Nephron (organoid): ENCODE data around the gene FAN1.

Source experiments
- H3K27ac Mint-ChIP-seq, 3 experiments: 2 replicates each; pipeline ENCODE4 v1.8.0; 2020; ENCODE audit warnings: mixed read lengths in 3 of 3, mild to moderate bottlenecking in 2 of 3, moderate library complexity in 1 of 3
- H3K27me3 Mint-ChIP-seq: 2 replicates; pipeline ENCODE4 v1.8.0; 2021; ENCODE audit warnings: low read depth, mild to moderate bottlenecking, moderate library complexity, mixed read lengths
- H3K36me3 Mint-ChIP-seq: 2 replicates; pipeline ENCODE4 v1.8.0; 2020; ENCODE audit warnings: low read depth, mixed read lengths
- H3K4me1 Mint-ChIP-seq: 2 replicates; pipeline ENCODE4 v1.8.0; 2020; ENCODE audit warnings: mixed read lengths
- H3K4me3 Mint-ChIP-seq, 3 experiments: 2 replicates each; pipeline ENCODE4 v1.8.0; 2020; ENCODE audit warnings: mild to moderate bottlenecking in 3 of 3, mixed read lengths in 3 of 3, moderate library complexity in 2 of 3
- H3K9me3 Mint-ChIP-seq: 2 replicates; pipeline ENCODE4 v1.8.0; 2020; ENCODE audit warnings: mixed read lengths
- TF ChIP-seq, protein P1 (sequence below), 3 experiments: fragments of 200-600 bp; sonication (generic); IDR thresholded peaks; one replicate each; pipeline ENCODE4 v1.5.0; 2021; ENCODE audit warnings: antibody characterized with exemption in 3 of 3; ENCODE audit not compliant: unreplicated experiment in 3 of 3

Gene FAN1

DNA sequence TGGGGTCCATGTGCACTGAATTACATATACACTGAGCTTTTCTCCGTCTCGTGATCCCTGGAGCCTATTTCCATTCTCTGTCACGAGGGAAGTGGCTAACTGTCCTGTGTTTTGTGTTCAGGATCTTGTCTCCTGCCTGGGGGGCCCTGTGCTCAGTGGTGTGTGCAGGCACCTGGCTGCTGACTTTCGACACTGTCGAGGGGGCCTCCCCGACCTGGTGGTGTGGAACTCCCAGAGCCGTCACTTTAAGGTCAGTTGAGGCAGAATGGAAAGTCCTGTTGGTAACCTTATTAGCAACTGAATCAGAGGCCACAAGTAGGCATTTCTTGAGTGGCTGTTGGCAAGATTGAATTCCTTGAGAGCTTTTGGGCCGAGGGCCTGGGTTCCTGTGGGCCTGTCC is 26.7 kb downstream of the FAN1 start:
- H3K9me3 Mint-ChIP-seq, result no peaks in the 10 kb centered on the region

DNA sequence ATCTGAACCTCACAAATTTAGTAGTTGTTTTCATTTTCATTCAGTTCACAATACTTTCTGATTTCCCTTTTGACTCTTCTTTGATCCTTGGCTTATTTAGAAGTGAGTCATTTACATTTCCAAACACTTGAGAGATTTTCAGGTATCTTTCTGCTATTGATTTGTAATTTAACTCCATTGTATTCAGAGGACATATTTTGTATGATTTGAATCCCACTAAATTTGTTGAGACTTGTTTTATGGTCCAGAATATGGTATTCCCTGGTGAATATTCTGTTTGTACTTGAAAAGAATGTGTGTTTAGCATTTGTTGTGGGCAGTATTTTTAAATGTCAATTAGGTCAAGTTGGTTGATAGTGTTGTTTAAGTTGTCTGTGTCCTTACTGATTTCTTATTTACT is 29.6 kb downstream of the FAN1 start:
- H3K9me3 Mint-ChIP-seq, result no peaks in the 10 kb centered on the region
- H3K27me3 Mint-ChIP-seq, result no peaks in the 10 kb centered on the region
- TF ChIP-seq, protein P1, sequence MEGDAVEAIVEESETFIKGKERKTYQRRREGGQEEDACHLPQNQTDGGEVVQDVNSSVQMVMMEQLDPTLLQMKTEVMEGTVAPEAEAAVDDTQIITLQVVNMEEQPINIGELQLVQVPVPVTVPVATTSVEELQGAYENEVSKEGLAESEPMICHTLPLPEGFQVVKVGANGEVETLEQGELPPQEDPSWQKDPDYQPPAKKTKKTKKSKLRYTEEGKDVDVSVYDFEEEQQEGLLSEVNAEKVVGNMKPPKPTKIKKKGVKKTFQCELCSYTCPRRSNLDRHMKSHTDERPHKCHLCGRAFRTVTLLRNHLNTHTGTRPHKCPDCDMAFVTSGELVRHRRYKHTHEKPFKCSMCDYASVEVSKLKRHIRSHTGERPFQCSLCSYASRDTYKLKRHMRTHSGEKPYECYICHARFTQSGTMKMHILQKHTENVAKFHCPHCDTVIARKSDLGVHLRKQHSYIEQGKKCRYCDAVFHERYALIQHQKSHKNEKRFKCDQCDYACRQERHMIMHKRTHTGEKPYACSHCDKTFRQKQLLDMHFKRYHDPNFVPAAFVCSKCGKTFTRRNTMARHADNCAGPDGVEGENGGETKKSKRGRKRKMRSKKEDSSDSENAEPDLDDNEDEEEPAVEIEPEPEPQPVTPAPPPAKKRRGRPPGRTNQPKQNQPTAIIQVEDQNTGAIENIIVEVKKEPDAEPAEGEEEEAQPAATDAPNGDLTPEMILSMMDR (IDR thresholded peaks at IDR 0.05; ENCODE audit: unreplicated experiment in 3 of 3), result no peak
- H3K4me1 Mint-ChIP-seq, result no peaks in the 10 kb centered on the region
- H3K27ac Mint-ChIP-seq, result no peak overlapping the region
- no peak overlapping the region for H3K4me3 Mint-ChIP-seq
- H3K36me3 Mint-ChIP-seq, result peaks cover 71% of the 10 kb centered on the region

More for the DNA sequence above, 26.7 kb downstream of the FAN1 start:
- peaks cover 8% of the 10 kb centered on the region for H3K4me1 Mint-ChIP-seq
- H3K36me3 Mint-ChIP-seq, result peaks cover 69% of the 10 kb centered on the region
- TF ChIP-seq, protein P1 (IDR thresholded peaks at IDR 0.05; ENCODE audit: unreplicated experiment in 3 of 3), result no peak
- H3K27me3 Mint-ChIP-seq, result no peaks in the 10 kb centered on the region
- H3K4me3 Mint-ChIP-seq, result no peak overlapping the region
- H3K27ac Mint-ChIP-seq, result no peak overlapping the region

GRCh38 chr15:30939161-30939560 is 35.4 kb downstream of the FAN1 start:
- TF ChIP-seq, protein P1 (IDR thresholded peaks at IDR 0.05; ENCODE audit: unreplicated experiment in 3 of 3), result no peak
- no peaks in the 10 kb centered on the region for H3K4me1 Mint-ChIP-seq
- H3K36me3 Mint-ChIP-seq, result peaks cover 75% of the 10 kb centered on the region
- H3K4me3 Mint-ChIP-seq, result no peak overlapping the region
- H3K27me3 Mint-ChIP-seq, result no peaks in the 10 kb centered on the region
- H3K9me3 Mint-ChIP-seq, result no peaks in the 10 kb centered on the region
- no peak overlapping the region for H3K27ac Mint-ChIP-seq

- H3K27me3 Mint-ChIP-seq, result no peaks in the 10 kb centered on the region
Observed at GRCh38 chr15:30940359-30940758, 36.6 kb downstream of the FAN1 start.

GRCh38 chr15:30941520-30941919 is 37.8 kb downstream of the FAN1 start:
- TF ChIP-seq, protein P1 (IDR thresholded peaks at IDR 0.05; ENCODE audit: unreplicated experiment in 3 of 3), result no peak
- Mint-ChIP-seq H3K27ac (no peak overlapping the region), H3K27me3 (no peaks in the 10 kb centered on the region), H3K4me1 (no peaks in the 10 kb centered on the region), H3K36me3 (peaks cover 80% of the 10 kb centered on the region), H3K9me3 (no peaks in the 10 kb centered on the region), H3K4me3 (no peak overlapping the region)

More at GRCh38 chr15:30940359-30940758, 36.6 kb downstream of the FAN1 start:
- Mint-ChIP-seq H3K4me1 (no peaks in the 10 kb centered on the region), H3K27ac (no peak overlapping the region), H3K4me3 (no peak overlapping the region), H3K36me3 (peaks cover 77% of the 10 kb centered on the region), H3K9me3 (no peaks in the 10 kb centered on the region)
- TF ChIP-seq, protein P1 (IDR thresholded peaks at IDR 0.05; ENCODE audit: unreplicated experiment in 3 of 3), result no peak

DNA sequence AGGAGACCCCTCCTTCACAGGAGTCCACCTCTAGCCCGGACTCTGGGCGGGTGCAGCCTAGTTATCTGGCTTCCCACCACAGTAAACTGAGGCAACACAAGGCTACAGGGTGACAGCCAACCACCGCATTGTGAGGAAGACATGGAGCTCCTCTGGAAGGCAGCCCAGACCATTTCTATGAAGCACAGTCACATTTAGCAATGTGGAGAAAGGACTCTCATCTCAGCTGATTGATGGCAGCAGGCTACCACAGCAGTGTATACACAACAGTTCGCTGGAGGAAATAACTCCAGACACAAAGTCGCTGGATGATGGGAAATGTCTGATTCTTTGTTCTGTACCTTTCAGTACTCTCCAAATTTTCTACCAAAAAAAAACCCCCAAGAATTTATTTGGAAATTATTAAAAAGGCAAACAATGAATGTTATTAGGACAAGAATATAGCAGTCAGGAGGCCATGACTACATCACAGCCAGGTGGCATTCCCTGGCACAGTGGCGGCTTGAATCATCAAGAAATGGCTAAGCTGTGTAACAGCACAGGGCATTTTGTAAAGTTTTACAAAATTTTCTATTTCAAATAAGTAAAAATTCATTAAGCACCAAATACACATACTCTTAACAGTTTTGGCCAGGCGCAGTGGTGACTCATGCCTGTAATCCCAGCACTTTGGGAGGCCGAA is 40.1 kb downstream of the FAN1 start:
- H3K27ac Mint-ChIP-seq, result no peak overlapping the region
- TF ChIP-seq, protein P1 (IDR thresholded peaks at IDR 0.05; ENCODE audit: unreplicated experiment in 3 of 3), result no peak
- no peaks in the 10 kb centered on the region for H3K27me3 Mint-ChIP-seq
- peaks cover 3% of the 10 kb centered on the region for H3K9me3 Mint-ChIP-seq
- peaks cover 80% of the 10 kb centered on the region for H3K36me3 Mint-ChIP-seq
- no peak overlapping the region for H3K4me3 Mint-ChIP-seq
- no peaks in the 10 kb centered on the region for H3K4me1 Mint-ChIP-seq
